OCI-LY3 (cell line): ENCODE data around the gene MYLK4.

Experiments used
- CTCF ChIP-seq: fragments of 200-600, 300-600 bp; sonication (generic); IDR thresholded peaks from 2 replicates; pipeline ENCODE4 v1.5.1; 2014; ENCODE audit warnings: antibody characterized with exemption, low read length, low read depth
- EZH2phosphoT487 ChIP-seq: fragments of 200-600 bp; shearing (Covaris generic); IDR thresholded peaks from 2 replicates; pipeline ENCODE4 v1.6.1; 2018; ENCODE audit warnings: antibody characterized with exemption, mixed run types, low read depth

GRCh38 chr6:2725364-2725988 is 25.2 kb downstream of the MYLK4 start:
- no peak for TF ChIP-seq CTCF
- no peak for TF ChIP-seq EZH2phosphoT487
